GM12878 (cell line): ENCODE data around the gene STON2. TPM values are rescaled to one million over a fixed set of nuclear protein-coding genes. Genes with fewer than 3 reads are reported as not detected.

ENCODE experiments used
- ATAC-seq: fragments of 200-7000 bp; cut with Tn5 transposase; 3 replicates; pipeline ENCODE4 v1.9.1; 2020; ENCODE audit warnings: mild to moderate bottlenecking, moderate library complexity
- BruUV-seq: library from RNA; stranded (reverse); fragments of 400-500 nt; replicated peaks from 2 replicates; lab custom pipeline; 2021; lab: Mats Ljungman, UMichigan
- CTCF ChIA-PET: fragments of 300-600 bp; sonication (Branson Sonifier 250); formaldehyde crosslinking; extraction: SDS; loops from one replicate; lab custom pipeline; 2021; ENCODE audit warnings: inconsistent platforms; lab: Yijun Ruan, JAX
- POLR2A ChIA-PET: fragments of 350-600 bp; formaldehyde crosslinking; extraction: SDS; loops from one replicate; lab custom pipeline; 2021; ENCODE audit warnings: inconsistent platforms; lab: Charles Lee
- RAD21 ChIA-PET: fragments of 300-600 bp; sonication (Branson Sonifier 250); formaldehyde crosslinking; loops from one replicate; lab custom pipeline; 2023; ENCODE audit warnings: antibody characterized with exemption; ENCODE audit not compliant: unreplicated experiment; lab: Charles Lee
- SMC1A ChIA-PET: fragments of 300-600 bp; sonication (Branson Sonifier 250); formaldehyde crosslinking; loops from one replicate; lab custom pipeline; 2023; ENCODE audit not compliant: unreplicated experiment, uncharacterized antibody; lab: Charles Lee
- DNase-seq: peaks from one replicate; pipeline ENCODE4 v3.0.0-alpha.2; 2011; ENCODE audit warnings: low read depth, low spot score
- FAIRE-seq: peaks from 3 replicates; lab custom pipeline; 2011; peaks lifted over from hg19 to GRCh38; lab: Jason Lieb, UNC
- H2AFZ ChIP-seq: 2 replicates; pipeline ENCODE4 v1.6.0; 2011; ENCODE audit warnings: low read depth, low read length, control low read depth; ENCODE audit not compliant: control insufficient read depth
- H3K27ac ChIP-seq: 2 replicates; pipeline ENCODE4 v1.5.1; 2011; ENCODE audit warnings: control low read depth; ENCODE audit not compliant: control insufficient read depth, insufficient read depth
- H3K27me3 ChIP-seq, 2 experiments: replicated peaks in 1 of 2; 2 replicates each; pipeline versions ENCODE4 v1.6.0 to v1.6.1; 2011; ENCODE audit warnings: low read length in 1 of 2; ENCODE audit not compliant: control insufficient read depth in 2 of 2, insufficient read depth in 2 of 2
- H3K36me3 ChIP-seq, 2 experiments: 2 replicates each; pipeline ENCODE4 v1.5.1; 2011; ENCODE audit warnings: low read length in 1 of 2; ENCODE audit not compliant: control insufficient read depth in 2 of 2, insufficient read depth in 2 of 2
- H3K4me1 ChIP-seq: 2 replicates; pipeline ENCODE4 v1.6.1; 2011; ENCODE audit warnings: mild to moderate bottlenecking, low read length, moderate library complexity, mixed read lengths; ENCODE audit not compliant: control insufficient read depth, insufficient read depth
- H3K4me2 ChIP-seq: 2 replicates; pipeline ENCODE4 v1.6.0; 2011; ENCODE audit warnings: control low read depth; ENCODE audit not compliant: control insufficient read depth, insufficient read depth
- H3K4me3 ChIP-seq: fragments of 200-600 bp; sonication (generic); 2 replicates; pipeline ENCODE4 v1.5.1; 2016
- H3K79me2 ChIP-seq: 2 replicates; pipeline ENCODE4 v1.6.0; 2011; ENCODE audit warnings: low read length; ENCODE audit not compliant: control insufficient read depth, insufficient read depth
- H3K9ac ChIP-seq: 2 replicates; pipeline ENCODE4 v1.8.0; 2011; ENCODE audit warnings: low read length, control low read depth, mixed read lengths; ENCODE audit not compliant: control insufficient read depth, insufficient read depth
- H3K9me3 ChIP-seq: replicated peaks from 3 replicates; pipeline ENCODE4 v1.5.1; 2011; ENCODE audit warnings: mild to moderate bottlenecking, low read length; ENCODE audit not compliant: control insufficient read depth, insufficient read depth
- H4K20me1 ChIP-seq: 2 replicates; pipeline ENCODE4 v1.6.0; 2011; ENCODE audit not compliant: control insufficient read depth, insufficient read depth
- CBX5 ChIP-seq: sonication (generic); IDR thresholded peaks from 2 replicates; pipeline ENCODE4 v1.6.1; 2016; ENCODE audit warnings: low read depth, moderate library complexity, mild to moderate bottlenecking, inconsistent platforms
- CHD2 ChIP-seq: IDR thresholded peaks from 2 replicates; pipeline ENCODE4 v1.6.1; 2011; ENCODE audit warnings: low read depth, low read length, improper control_type of control experiment, borderline replicate concordance
- CREM ChIP-seq: IDR thresholded peaks from 2 replicates; pipeline ENCODE4 v1.6.1; 2014; ENCODE audit warnings: antibody characterized with exemption, low read depth
- EP300 ChIP-seq, 2 experiments: fragments of 150-350 bp in 1 of 2; IDR thresholded peaks; 2 replicates each; pipeline ENCODE4 v1.6.1; 2011 to 2012; ENCODE audit warnings: low read depth in 2 of 2, low read length in 2 of 2, borderline replicate concordance in 1 of 2, improper control_type of control experiment in 1 of 2, inconsistent platforms in 1 of 2; ENCODE audit not compliant: control insufficient read depth in 1 of 2
- FOXK2 ChIP-seq: fragments of 450-650 bp; IDR thresholded peaks from 2 replicates; pipeline ENCODE4 v1.6.1; 2017; ENCODE audit warnings: mild to moderate bottlenecking, moderate library complexity
- HDAC2 ChIP-seq: fragments of 200-600 bp; sonication (generic); IDR thresholded peaks from 2 replicates; pipeline ENCODE4 v1.6.1; 2017
- HSF1 ChIP-seq: fragments of 150-350 bp; IDR thresholded peaks from 2 replicates; pipeline ENCODE4 v1.6.1; 2014; ENCODE audit warnings: mild to moderate bottlenecking, low read depth, low read length
- KLF5 ChIP-seq: fragments of 450-650 bp; IDR thresholded peaks from 2 replicates; pipeline ENCODE4 v1.6.1; 2014; ENCODE audit warnings: mild to moderate bottlenecking; ENCODE audit not compliant: partially characterized antibody
- SMC3 ChIP-seq: IDR thresholded peaks from 2 replicates; pipeline ENCODE4 v1.6.1; 2011; ENCODE audit warnings: low read length, improper control_type of control experiment, borderline replicate concordance
- SP1 ChIP-seq: IDR thresholded peaks from one replicate; pipeline ENCODE4 v1.6.1; 2011; ENCODE audit warnings: low read depth, low read length
- SUZ12 ChIP-seq: fragments of 200-600 bp; sonication (generic); IDR thresholded peaks from one replicate; pipeline ENCODE4 v1.6.1; 2018; ENCODE audit warnings: antibody characterized with exemption, mild to moderate bottlenecking; ENCODE audit not compliant: unreplicated experiment
- TAF1 ChIP-seq: IDR thresholded peaks from 2 replicates; pipeline ENCODE4 v1.6.1; 2011; ENCODE audit warnings: mild to moderate bottlenecking, low read depth, low read length, borderline replicate concordance
- YY1 ChIP-seq: IDR thresholded peaks from 2 replicates; pipeline ENCODE4 v1.6.1; 2011; ENCODE audit warnings: low read depth, mild to moderate bottlenecking, low read length
- WGBS: methylation state at CpG from one replicate; pipeline ENCODE4 v1.1.6; 2016; ENCODE audit warnings: low lambda C conversion rate; ENCODE audit not compliant: insufficient replicate concordance, insufficient coverage; ENCODE audit errors: missing lambda C conversion rate; 5-methylcytosine and 5-hydroxymethylcytosine counted together
- in situ Hi-C: fragments of 300-500 bp; cut with MboI; formaldehyde crosslinking; loops from 9 replicates; pipeline ENCODE4 v1.14.3; 2018; ENCODE audit warnings: mixed read lengths
- intact Hi-C: fragments of 100-400 bp; cut with micrococcal nuclease; formaldehyde crosslinking; loops from one replicate; pipeline ENCODE4 v1.14.2; 2022; ENCODE audit not compliant: unreplicated experiment
- polyA plus RNA-seq, 11 experiments: library from polyadenylated mRNA; depleted of rRNA in 4 of 11; unstranded in 6 of 11; stranded (reverse) in 5 of 11; fragments of >200 nt; fragmentation: Nextera tagmentation in 4 of 11; fragmentation: Illumina TruSeq in 1 of 11; extraction: Ambion mirVana in 4 of 11; extraction: Trizol in 1 of 11; gene quantifications; 1 replicate in 1 of 11; 2 replicates in 10 of 11; pipeline versions ENCODE4 v1.2.1 to v1.2.3, GENCODE V29; 2011 to 2016; ENCODE audit warnings: inconsistent platforms in 2 of 11, missing spikeins in 2 of 11, low read depth in 1 of 11
- total RNA-seq, 4 experiments: library from RNA; depleted of rRNA in 3 of 4; stranded (reverse); fragments of >200 nt in 3 of 4; fragmentation: Illumina TruSeq in 1 of 4; extraction: Trizol in 1 of 4; gene quantifications; 2 replicates each; pipeline versions ENCODE4 v1.2.1 to v1.2.3, GENCODE V29; 2013 to 2021

Gene STON2
- total and polyA plus RNA-seq, 10 of the 15 experiments (the other 5 are each of a cell fraction or from before 2014, with no cell fraction given): 0.03 to 0.13 (median 0.03) TPM; not detected in 7

DNA sequence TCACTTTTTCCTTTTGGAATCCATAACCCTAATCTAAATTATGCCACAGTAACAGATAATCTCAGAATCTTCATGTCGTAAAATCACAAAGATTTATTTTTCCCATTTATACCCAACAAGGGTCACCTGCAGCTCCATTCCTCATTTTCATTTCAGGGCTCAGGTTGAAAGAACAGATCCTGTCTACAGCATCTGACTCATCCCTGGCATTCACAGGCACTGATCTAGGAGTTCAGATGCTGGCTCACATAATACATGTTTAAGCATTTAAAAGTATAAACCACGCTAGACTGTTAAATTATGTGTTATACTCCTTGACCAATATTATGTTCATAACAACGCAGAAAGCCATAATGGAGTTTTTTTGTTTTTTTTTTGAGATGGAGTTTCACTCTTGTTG is 58.3 kb downstream of the STON2 start:
- no TSS peak for BruUV-seq
- no peak for TF ChIP-seq TAF1
- no peak for TF ChIP-seq FOXK2
- no peak for TF ChIP-seq CREM
- TF ChIP-seq SP1: no peak
- no peak for TF ChIP-seq YY1
- TF ChIP-seq EP300 (IDR thresholded peaks at IDR 0.05; ENCODE audit: borderline replicate concordance in 1 of 2, control insufficient read depth in 1 of 2, low read depth in 2 of 2, low read length in 2 of 2): no peak
- TF ChIP-seq HSF1: no peak
- no peak for TF ChIP-seq SUZ12
- TF ChIP-seq CBX5: no peak
- no peak for TF ChIP-seq HDAC2
- no peak for TF ChIP-seq CHD2
- no peak for TF ChIP-seq SMC3
- no peak for TF ChIP-seq KLF5
- ChIA-PET SMC1A (no interaction called here), CTCF (interaction anchor here (1.1 kb wide), 1 partner anchor 13 kb away, joined by 3 read pairs; no protein-coding TSS in a partner anchor), RAD21 (no interaction called here), POLR2A (no interaction called here)
- Histone ChIP-seq H2AFZ (no peak overlapping the region), H3K4me1 (no peaks in the 10 kb centered on the region), H3K36me3 (no peaks in the 10 kb centered on the region), H4K20me1 (no peaks in the 10 kb centered on the region), H3K9ac (no peak overlapping the region), H3K27ac (no peak overlapping the region), H3K27me3 (no peaks in the 10 kb centered on the region; a peak in 2 of 4 replicates), H3K9me3 (no peaks in the 10 kb centered on the region), H3K4me2 (no peak overlapping the region), H3K4me3 (no peak overlapping the region), H3K79me2 (no peaks in the 10 kb centered on the region)
- no peak for DNase-seq
- ATAC-seq: no peak
- in situ Hi-C loops: no loop called here
- intact Hi-C loops: no loop called here
- FAIRE-seq: no peak
- 64% methylated on average over 3 of the region's 3 CpGs for WGBS
